K562 (cell line): Measurements from ENCODE around the gene NFATC1. TPM values are rescaled to one million over a fixed set of nuclear protein-coding genes. Genes with fewer than 3 reads are reported as not detected.

ENCODE experiments used
- ATAC-seq: fragments of 200-7000 bp; cut with Tn5 transposase; 3 replicates; pipeline ENCODE4 v1.9.1; 2020; ENCODE audit warnings: moderate library complexity
- BruUV-seq: library from RNA; stranded (reverse); fragments of 400-500 nt; replicated peaks from 2 replicates; lab custom pipeline; 2021; lab: Mats Ljungman, UMichigan
- CTCF ChIA-PET: fragments of 300-600 bp; formaldehyde crosslinking; extraction: SDS; loops from one replicate; lab custom pipeline; 2021; ENCODE audit warnings: low intra/inter-chr PET ratio; lab: Yijun Ruan, JAX
- POLR2A ChIA-PET: fragments of 300-600, 350-650 bp; sonication (Branson Sonifier 250); formaldehyde crosslinking; extraction: SDS; loops from one replicate; lab custom pipeline; 2021; ENCODE audit warnings: antibody characterized with exemption, inconsistent platforms; lab: Yijun Ruan, JAX
- DNase-seq, 4 experiments: peaks; one replicate each; pipeline versions ENCODE4 v3.0.0 to v3.0.0-alpha.2; 2011 to 2018; ENCODE audit warnings: low spot score in 3 of 4, mixed read lengths in 3 of 4; ENCODE audit errors: extremely low read depth in 1 of 4
- FAIRE-seq: peaks from 2 replicates; lab custom pipeline; 2011; peaks lifted over from hg19 to GRCh38; lab: Jason Lieb, UNC
- H2AFZ ChIP-seq: 2 replicates; pipeline ENCODE4 v1.6.0; 2011; ENCODE audit warnings: low read depth, low read length, control low read depth, inconsistent platforms
- H3K27ac ChIP-seq: fragments of 200-600 bp; 3 replicates; pipeline ENCODE4 v1.8.0; 2011; ENCODE audit warnings: low read depth, mild to moderate bottlenecking, control low read depth, inconsistent platforms, low read length, moderate library complexity, mixed read lengths; ENCODE audit errors: extremely low read depth
- H3K27me3 ChIP-seq, 2 experiments: fragments of 300-600 bp in 1 of 2; 2 replicates in 1 of 2; 3 replicates in 1 of 2; pipeline versions ENCODE4 v1.6.0 to v1.8.0; 2011; ENCODE audit warnings: inconsistent platforms in 2 of 2, low read length in 2 of 2, mild to moderate bottlenecking in 1 of 2, mixed read lengths in 1 of 2, moderate library complexity in 1 of 2; ENCODE audit not compliant: control insufficient read depth in 2 of 2, insufficient read depth in 2 of 2
- H3K36me3 ChIP-seq: fragments of 300-600 bp; 3 replicates; pipeline ENCODE4 v1.8.0; 2011; ENCODE audit warnings: mild to moderate bottlenecking, low read length, inconsistent platforms; ENCODE audit not compliant: control insufficient read depth, insufficient read depth
- H3K4me1 ChIP-seq, 2 experiments: fragments of 200-600 bp in 1 of 2; replicated peaks in 1 of 2; 2 replicates in 1 of 2; 3 replicates in 1 of 2; pipeline versions ENCODE4 v1.5.1 to v1.8.0; 2011; ENCODE audit warnings: inconsistent platforms in 2 of 2, low read length in 2 of 2, mild to moderate bottlenecking in 1 of 2, mixed read lengths in 1 of 2, moderate library complexity in 1 of 2; ENCODE audit not compliant: control insufficient read depth in 2 of 2, insufficient read depth in 2 of 2
- H3K4me2 ChIP-seq: 2 replicates; pipeline ENCODE4 v1.6.1; 2011; ENCODE audit warnings: low read length, control low read depth, inconsistent platforms, mixed read lengths; ENCODE audit not compliant: insufficient read depth
- H3K4me3 ChIP-seq: fragments of 200-600 bp; sonication (generic), shearing (Covaris generic); 2 replicates; pipeline ENCODE4 v1.5.1; 2016; ENCODE audit warnings: control low read depth, inconsistent platforms
- H3K79me2 ChIP-seq: fragments of 200-600 bp; 3 replicates; pipeline ENCODE4 v1.8.0; 2011; ENCODE audit warnings: low read length, inconsistent platforms; ENCODE audit not compliant: control insufficient read depth, insufficient read depth
- H3K9ac ChIP-seq, 2 experiments: 2 replicates each; pipeline versions ENCODE4 v1.6.0 to v1.6.1; 2011; ENCODE audit warnings: low read depth in 2 of 2, low read length in 2 of 2, control low read depth in 1 of 2, inconsistent platforms in 1 of 2, mild to moderate bottlenecking in 1 of 2, mixed read lengths in 1 of 2; ENCODE audit not compliant: insufficient read depth in 1 of 2
- H3K9me1 ChIP-seq: one replicate; pipeline ENCODE4 v1.6.0; 2011; ENCODE audit warnings: inconsistent platforms, mild to moderate bottlenecking, low read length, moderate library complexity; ENCODE audit not compliant: control insufficient read depth, insufficient read depth
- H3K9me3 ChIP-seq: replicated peaks from 2 replicates; pipeline ENCODE4 v1.5.1; 2011; ENCODE audit warnings: low read depth, low read length, inconsistent platforms; ENCODE audit not compliant: control insufficient read depth, insufficient read depth
- H4K20me1 ChIP-seq: replicated peaks from 2 replicates; pipeline ENCODE4 v1.6.1; 2011; ENCODE audit warnings: low read length, inconsistent platforms, mixed read lengths; ENCODE audit not compliant: control insufficient read depth, insufficient read depth
- WGBS: fragments of 100-300 bp; shearing (Covaris generic); methylation state at CpG from one replicate; pipeline ENCODE4 v1.1.6; 2016; ENCODE audit warnings: low coverage, mixed read lengths; ENCODE audit not compliant: insufficient coverage; ENCODE audit errors: missing lambda C conversion rate; 5-methylcytosine and 5-hydroxymethylcytosine counted together
- in situ Hi-C: fragments of 300-500 bp; cut with MboI; formaldehyde crosslinking; loops from 4 replicates; pipeline ENCODE4 v1.15.0; 2018; ENCODE audit warnings: inconsistent platforms, mixed read lengths
- intact Hi-C: fragments of 100-400 bp; cut with micrococcal nuclease; formaldehyde crosslinking; loops from 2 replicates; pipeline ENCODE4 v1.14.2; 2022
- polyA plus RNA-seq, 8 experiments: library from polyadenylated mRNA; depleted of rRNA in 4 of 8; stranded (reverse) in 5 of 8; unstranded in 3 of 8; fragments of >200 nt; fragmentation: Nextera tagmentation in 2 of 8; fragmentation: Illumina TruSeq in 1 of 8; extraction: Ambion mirVana in 2 of 8; extraction: Trizol in 1 of 8; gene quantifications; 2 replicates each; pipeline versions ENCODE4 v1.2.1 to v1.2.3, GENCODE V29; 2011 to 2014; ENCODE audit warnings: inconsistent platforms in 1 of 8, missing spikeins in 1 of 8
- total RNA-seq, 7 experiments: library from RNA; depleted of rRNA in 6 of 7; stranded (reverse); fragments of >200 nt in 6 of 7; fragmentation: Illumina TruSeq in 2 of 7; extraction: Trizol in 2 of 7; gene quantifications; 2 replicates each; pipeline versions ENCODE4 v1.2.1 to v1.2.3, GENCODE V29; 2011 to 2021; ENCODE audit warnings: low replicate concordance in 1 of 7
- TF ChIP-seq, protein P1 (sequence below): fragments of 450-650 bp; IDR thresholded peaks from 2 replicates; pipeline ENCODE4 v1.6.1; 2017; ENCODE audit warnings: mild to moderate bottlenecking, moderate library complexity

The NFATC1 gene
- total and polyA plus RNA-seq, 9 of the 15 experiments (the other 6 are each of a cell fraction or from before 2014, with no cell fraction given), result 1.1 to 16.4 (median 2.5) TPM

DNA sequence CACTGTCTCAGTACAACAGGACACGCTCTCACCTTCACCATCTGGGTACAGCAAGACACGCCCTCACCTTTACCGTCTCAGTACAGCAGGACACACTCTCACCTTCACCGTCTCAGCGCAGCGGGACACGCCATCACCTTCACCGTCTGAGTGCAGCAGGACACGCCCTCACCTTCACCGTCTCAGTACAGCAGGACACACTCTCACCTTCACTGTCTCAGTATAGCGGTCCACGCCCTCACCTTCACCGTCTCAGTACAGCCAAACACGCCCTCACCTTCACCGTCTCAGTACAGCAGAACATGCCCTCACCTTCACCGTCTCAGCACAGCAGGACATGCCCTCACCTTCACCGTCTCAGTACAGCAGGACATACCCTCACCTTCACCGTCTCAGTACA lies 174.0 kb downstream of the NFATC1 start:
- no peak for ATAC-seq
- peaks cover 13 to 62% of the 10 kb centered on the region in 2 experiments; a peak in 4 of 5 replicates for H3K27me3 ChIP-seq
- peaks cover 3% of the 10 kb centered on the region; the same call in 1 of the 2 replicates for H4K20me1 ChIP-seq

More for the DNA sequence above, 174.0 kb downstream of the NFATC1 start:
- DNase-seq, result no peak
- Histone ChIP-seq H3K9me3 (peaks cover 3% of the 10 kb centered on the region), H3K4me2 (no peak overlapping the region), H3K9ac (no peak overlapping the region), H3K79me2 (no peaks in the 10 kb centered on the region), H3K4me1 (no peaks in the 10 kb centered on the region), H3K36me3 (no peaks in the 10 kb centered on the region), H3K27ac (no peak overlapping the region; the same call in 2 of the 3 replicates), H3K4me3 (no peak overlapping the region), H3K9me1 (no peaks in the 10 kb centered on the region)
- ChIA-PET POLR2A (no interaction called here), CTCF (interaction anchor here (0.6 kb wide), 1 partner anchor 9 kb away, joined by 5 read pairs; no protein-coding TSS in a partner anchor)
- 8% methylated on average over 16 of the region's 18 CpGs for WGBS
- FAIRE-seq, result no peak
- intact Hi-C loops, result no loop called here
- in situ Hi-C loops, result no loop called here
- no TSS peak for BruUV-seq
- TF ChIP-seq, protein P1, sequence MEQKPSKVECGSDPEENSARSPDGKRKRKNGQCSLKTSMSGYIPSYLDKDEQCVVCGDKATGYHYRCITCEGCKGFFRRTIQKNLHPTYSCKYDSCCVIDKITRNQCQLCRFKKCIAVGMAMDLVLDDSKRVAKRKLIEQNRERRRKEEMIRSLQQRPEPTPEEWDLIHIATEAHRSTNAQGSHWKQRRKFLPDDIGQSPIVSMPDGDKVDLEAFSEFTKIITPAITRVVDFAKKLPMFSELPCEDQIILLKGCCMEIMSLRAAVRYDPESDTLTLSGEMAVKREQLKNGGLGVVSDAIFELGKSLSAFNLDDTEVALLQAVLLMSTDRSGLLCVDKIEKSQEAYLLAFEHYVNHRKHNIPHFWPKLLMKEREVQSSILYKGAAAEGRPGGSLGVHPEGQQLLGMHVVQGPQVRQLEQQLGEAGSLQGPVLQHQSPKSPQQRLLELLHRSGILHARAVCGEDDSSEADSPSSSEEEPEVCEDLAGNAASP, result no peak
- TF ChIP-seq, all 486 proteins: peak for 0
- no peak overlapping the region for H2AFZ ChIP-seq
